HG03354 (cell line): Measurements from ENCODE around the gene NCOR1.
"Not testable (repeated sequence)": the region's sequence is repeated elsewhere in the genome, so short reads cannot be mapped to it uniquely, and the experiment has no call there.

Source experiments
- ATAC-seq: cut with Tn5 transposase; IDR thresholded peaks from one replicate; pipeline ENCODE4 v1.9.1; 2021; ENCODE audit warnings: mild to moderate bottlenecking; ENCODE audit not compliant: unreplicated experiment, poor library complexity, severe bottlenecking

NCOR1 gene

DNA sequence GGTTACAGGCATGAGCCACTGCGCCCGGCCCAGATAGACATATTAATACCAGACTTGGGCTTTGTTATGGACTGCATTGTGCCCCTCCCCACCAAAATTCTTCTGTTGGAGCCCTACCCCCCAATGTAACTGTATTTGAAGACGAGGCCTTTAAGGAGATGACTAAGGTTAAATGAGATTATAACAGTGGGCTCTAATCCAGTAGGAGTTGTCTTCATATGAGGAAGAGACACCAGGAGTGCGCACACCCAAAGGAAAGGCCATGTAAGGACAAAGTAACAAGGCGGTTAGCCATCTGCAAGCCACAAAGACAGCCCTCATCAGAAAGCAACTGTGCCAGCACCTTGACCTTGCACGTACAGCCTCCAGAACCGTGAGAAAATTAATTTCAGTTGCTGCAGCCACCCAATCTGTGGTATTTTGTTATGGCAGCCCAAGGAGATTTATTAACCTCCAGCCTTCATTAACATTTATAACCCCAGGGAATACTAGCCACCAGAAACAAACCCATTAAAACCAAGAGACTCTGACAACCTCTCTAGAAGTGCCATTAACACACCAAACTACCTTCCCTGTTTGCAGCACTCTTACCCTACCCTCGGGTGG, 108.1 kb downstream of the NCOR1 start:
- ATAC-seq, result no peak

GRCh38 chr17:16106161-16106891, 109.0 kb downstream of the NCOR1 start:
- ATAC-seq, result no peak

- no peak for ATAC-seq
Observed at GRCh38 chr17:16104189-16104588, 111.1 kb downstream of the NCOR1 start.

- no peak for ATAC-seq
Observed at GRCh38 chr17:16101440-16101839, 113.9 kb downstream of the NCOR1 start.

GRCh38 chr17:16100737-16101400, 114.5 kb downstream of the NCOR1 start:
- ATAC-seq, result no peak

DNA sequence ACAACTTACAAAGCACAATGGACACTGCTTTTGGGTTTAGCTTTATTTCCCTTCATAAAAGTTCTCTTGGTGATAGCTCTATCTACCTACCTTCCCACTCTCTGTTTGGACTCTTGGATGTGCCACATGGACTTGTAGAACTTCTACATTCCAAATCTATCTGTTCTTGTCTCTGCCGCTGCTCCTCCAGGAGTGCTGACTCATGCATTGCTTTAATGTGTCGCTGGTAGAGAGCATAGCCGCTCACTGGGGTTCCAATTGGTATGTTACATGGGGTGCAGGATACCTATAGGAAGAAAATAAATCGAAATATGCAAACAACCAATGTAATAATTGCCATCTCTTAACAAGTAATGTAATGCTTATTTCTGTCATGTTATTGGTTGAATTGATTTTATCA, 123.6 kb downstream of the NCOR1 start:
- no peak for ATAC-seq

GRCh38 chr17:16086957-16087356, 128.4 kb downstream of the NCOR1 start:
- no peak for ATAC-seq

DNA sequence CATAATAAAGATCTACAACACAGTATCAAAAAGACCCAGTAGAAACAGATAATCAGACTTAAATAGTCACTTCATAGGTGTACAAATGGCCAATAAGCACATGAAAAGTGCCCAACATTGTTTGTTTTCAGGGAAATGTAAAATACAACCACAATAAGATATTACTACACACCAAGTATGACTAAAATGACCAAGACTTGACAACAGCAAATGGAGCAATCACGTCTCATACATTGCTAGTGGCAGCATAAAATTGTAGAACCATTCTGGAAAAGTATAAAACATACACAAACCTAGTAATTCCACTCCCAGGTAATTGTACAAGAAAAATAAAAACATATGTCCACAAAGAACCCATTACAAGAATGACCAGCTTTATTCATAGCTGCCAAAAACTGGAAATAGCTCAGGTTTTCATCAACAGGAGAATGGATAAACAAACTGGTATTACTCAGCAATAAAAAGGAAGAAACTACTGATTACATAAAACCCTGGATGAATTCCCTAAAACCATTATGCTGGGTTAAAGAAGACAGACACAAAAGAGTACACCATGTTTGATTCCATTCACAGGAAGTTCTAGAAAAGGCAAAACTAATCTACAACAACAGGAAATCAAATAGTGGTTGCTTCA, 130.2 kb downstream of the NCOR1 start:
- no peak for ATAC-seq

DNA sequence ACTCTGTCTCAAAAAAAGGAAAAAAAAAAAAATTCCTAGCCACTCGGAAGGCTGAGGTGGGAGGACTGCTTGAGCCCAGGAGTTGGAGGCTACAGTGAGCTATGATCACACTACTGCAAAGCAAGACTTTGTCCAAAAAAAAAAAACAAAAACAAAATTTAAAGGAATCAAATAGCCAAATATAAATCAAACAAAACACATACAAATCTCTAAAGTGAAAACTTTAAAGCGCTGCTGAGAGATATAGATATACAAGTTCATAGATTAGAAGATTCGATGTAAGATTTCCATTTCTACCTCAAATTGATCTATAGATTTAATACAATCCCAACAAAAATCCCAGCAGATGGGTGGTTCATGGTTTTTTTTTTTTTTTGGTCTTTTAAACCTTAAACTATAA, 132.1 kb downstream of the NCOR1 start:
- no peak for ATAC-seq

DNA sequence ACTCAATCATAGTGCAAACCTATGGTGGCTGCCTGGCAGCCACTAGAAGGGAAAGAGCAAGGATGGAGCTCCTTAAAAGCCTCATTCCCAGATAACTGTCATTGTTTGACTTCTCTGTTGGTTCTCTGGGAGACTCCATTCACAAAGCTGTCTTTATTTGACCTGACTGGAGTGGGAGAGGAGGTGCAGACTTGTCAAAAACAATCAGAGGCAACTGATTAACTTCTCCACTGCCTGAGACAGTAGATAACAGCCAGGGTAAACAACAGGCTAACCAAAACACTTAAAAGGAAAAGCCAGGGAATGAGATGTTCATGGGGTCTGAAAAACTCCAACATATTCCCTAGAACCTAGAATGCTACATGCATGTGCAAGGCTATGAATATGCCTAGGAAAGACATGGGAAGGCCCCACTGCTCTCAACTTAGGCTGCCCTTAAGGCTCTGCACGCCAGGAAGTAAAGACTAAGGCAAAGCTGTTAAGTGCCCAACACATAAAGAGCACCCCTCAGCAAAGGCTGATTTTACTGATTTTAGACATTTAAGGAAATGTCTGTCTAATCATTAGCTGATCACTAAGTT, 133.7 kb downstream of the NCOR1 start:
- ATAC-seq, result no peak

GRCh38 chr17:16080366-16080765, 135.0 kb downstream of the NCOR1 start:
- no peak for ATAC-seq

GRCh38 chr17:16075949-16076348, 139.4 kb downstream of the NCOR1 start:
- ATAC-seq, result no peak

DNA sequence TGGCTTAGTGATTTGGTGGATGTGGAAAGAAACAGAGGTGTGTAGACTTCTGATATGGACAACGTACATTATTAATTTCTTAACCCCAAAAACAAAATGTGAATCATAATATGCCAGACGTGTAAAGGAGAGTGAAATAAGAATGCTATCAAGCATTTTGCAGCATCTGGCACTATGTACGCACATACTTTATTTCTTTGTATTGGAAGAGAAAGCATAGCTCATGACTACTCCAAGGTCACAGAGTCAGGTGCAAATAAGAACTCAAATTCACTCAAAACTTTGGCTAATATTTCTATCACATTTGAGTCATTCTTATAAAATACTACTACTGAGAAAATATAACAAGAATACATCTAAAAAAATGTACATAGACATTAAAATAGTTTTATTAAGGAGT, 140.9 kb downstream of the NCOR1 start:
- ATAC-seq, result no peak

DNA sequence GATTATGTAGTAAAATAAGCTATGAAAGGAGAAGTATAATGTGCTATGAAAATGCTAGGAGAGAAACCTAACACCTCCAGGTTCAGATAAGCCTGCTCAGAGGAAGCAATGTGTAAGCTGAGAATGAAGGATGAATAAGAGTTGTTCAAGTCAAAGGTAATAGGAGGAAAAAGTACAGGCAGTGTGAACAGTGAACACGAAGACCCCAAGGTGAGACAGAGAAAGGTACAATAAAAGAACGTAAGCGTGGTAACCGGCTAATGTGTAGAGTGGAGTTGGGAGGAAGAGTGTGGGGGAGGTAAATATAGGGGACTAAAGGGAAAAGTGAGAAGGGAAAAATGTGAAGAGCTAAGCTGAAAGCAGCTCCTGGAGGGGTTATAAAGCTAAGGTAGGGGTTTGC, 141.5 kb downstream of the NCOR1 start:
- no peak for ATAC-seq

DNA sequence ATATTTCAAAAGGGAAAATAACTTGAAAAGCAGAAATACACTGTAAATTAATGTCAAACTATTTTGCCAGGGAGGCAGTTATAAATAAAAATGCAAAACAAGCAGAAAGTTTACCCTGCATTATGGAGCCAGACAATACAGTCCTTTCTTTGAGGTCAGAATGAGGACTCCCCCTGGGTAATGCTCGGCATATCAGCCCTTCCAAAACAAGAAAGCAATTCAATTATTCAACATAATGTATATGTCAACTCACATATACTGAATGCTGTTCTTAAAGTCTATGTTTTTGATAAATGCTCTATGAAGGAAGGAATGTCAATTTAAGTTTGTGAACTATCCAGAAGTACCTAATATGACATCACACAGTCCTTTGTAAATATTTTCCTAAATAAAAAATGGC, 143.3 kb downstream of the NCOR1 start:
- no peak for ATAC-seq

GRCh38 chr17:16068323-16068722, 147.0 kb downstream of the NCOR1 start:
- no peak for ATAC-seq

GRCh38 chr17:16066125-16066524, 149.2 kb downstream of the NCOR1 start:
- no peak for ATAC-seq

DNA sequence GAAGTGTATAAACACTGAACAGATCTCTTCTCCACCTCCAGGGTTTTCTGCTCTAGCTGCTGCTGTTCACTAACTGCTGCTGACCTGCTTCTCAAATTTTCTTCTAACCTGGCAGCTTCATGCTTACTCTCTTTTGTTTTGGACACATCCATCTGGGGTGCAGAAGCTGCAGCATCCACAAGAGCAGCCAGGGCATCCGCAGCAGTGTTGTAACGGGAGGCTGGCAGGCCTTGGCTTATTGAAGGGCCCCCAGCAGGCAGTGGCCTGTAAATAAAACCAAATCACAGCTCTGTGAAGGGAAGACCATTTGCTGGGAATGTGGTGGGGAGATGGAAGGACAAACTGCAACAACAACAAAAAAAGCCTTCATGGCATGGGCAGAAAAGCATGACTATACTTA, 153.7 kb downstream of the NCOR1 start:
- no peak for ATAC-seq

DNA sequence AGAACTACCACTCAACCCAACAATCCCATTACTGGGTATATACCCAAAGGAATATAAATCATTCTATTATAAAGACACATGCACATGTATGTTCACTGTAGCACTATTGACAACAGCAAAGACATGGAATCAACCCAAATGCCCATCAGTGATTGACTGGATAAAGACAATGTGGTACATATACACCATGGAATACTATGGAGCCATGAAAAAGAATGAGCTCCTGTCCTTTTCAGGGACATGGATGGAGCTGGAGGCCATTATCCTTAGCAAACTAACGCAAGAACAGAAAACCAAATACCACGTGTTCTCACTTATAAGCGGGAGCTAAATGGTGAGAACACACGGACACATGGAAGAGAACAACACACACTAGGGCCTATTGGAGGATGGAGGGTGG, 160.2 kb downstream of the NCOR1 start:
- not testable (repeated sequence) for ATAC-seq

GRCh38 chr17:16052486-16052885, 162.8 kb downstream of the NCOR1 start:
- no peak for ATAC-seq
